ENCODE measurements around the gene SGPL1. TPM values are rescaled to one million over a fixed set of nuclear protein-coding genes. Genes with fewer than 3 reads are reported as not detected.

The SGPL1 gene
- total RNA-seq, 1 experiment from 2014 or later, result 41.4 TPM

DNA sequence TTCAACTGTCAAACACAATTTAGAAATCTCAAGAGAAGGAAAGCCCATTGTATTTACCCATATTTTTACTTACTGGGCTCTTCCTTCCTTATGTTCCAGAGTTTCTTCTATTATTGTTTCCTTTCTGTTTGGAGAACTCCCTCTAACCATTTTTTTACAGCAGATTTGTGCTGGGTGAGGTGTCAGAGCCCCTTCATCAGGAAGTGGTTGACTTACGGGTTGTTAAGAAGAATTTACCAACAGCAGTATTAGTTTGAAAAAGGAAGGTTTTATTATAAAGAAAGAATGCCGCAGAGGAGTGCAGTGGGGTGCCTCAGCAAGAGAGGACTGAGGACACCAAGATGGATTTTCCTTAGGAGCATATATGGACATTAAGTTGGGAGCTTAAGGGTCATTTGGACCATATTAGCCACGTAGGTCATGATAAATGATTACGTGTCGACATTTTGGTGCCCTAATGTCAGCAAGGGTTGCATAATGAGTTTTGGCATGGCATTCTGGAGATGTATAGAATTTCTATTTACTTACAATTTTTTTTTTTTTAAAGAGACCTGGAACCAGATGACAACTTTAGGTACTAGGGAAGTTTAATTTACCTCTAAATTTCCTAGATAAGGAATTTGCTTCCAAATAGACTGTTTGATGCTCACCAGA lies 24.2 kb upstream of the SGPL1 start:
- Histone ChIP-seq H3K4me3 (no peak overlapping the region), H3K27me3 (no peaks in the 10 kb centered on the region), H3K27ac (no peak overlapping the region), H3K9me3 (replicated peaks) (no peaks in the 10 kb centered on the region), H3K4me1 (no peaks in the 10 kb centered on the region), H3K36me3 (no peaks in the 10 kb centered on the region)
- DNase-seq, result no peak

- no peak overlapping the region for H3K27ac ChIP-seq
- no peaks in the 10 kb centered on the region for H3K27me3 ChIP-seq
- no peaks in the 10 kb centered on the region for H3K36me3 ChIP-seq
- H3K4me1 ChIP-seq, result no peaks in the 10 kb centered on the region
- no peak overlapping the region for H3K4me3 ChIP-seq
- H3K9me3 ChIP-seq (replicated peaks), result no peaks in the 10 kb centered on the region
- DNase-seq, result no peak
These were observed 20.1 kb upstream of the SGPL1 start for GRCh38 chr10:70795613-70796012.

- no peak for DNase-seq
- Histone ChIP-seq H3K27ac (no peak overlapping the region), H3K4me1 (no peaks in the 10 kb centered on the region), H3K27me3 (no peaks in the 10 kb centered on the region), H3K4me3 (no peak overlapping the region), H3K36me3 (no peaks in the 10 kb centered on the region), H3K9me3 (replicated peaks) (no peaks in the 10 kb centered on the region)
These were observed 17.9 kb upstream of the SGPL1 start for GRCh38 chr10:70797840-70798239.

GRCh38 chr10:70799124-70799523 lies 16.6 kb upstream of the SGPL1 start:
- no peaks in the 10 kb centered on the region for H3K4me1 ChIP-seq
- no peak overlapping the region for H3K27ac ChIP-seq
- H3K9me3 ChIP-seq (replicated peaks), result no peaks in the 10 kb centered on the region
- no peaks in the 10 kb centered on the region for H3K36me3 ChIP-seq
- no peak overlapping the region for H3K4me3 ChIP-seq
- no peak for DNase-seq
- no peaks in the 10 kb centered on the region for H3K27me3 ChIP-seq

- no peaks in the 10 kb centered on the region for H3K36me3 ChIP-seq
- peaks cover 13% of the 10 kb centered on the region for H3K4me1 ChIP-seq
- no peak overlapping the region for H3K4me3 ChIP-seq
- H3K27ac ChIP-seq, result no peak overlapping the region
- DNase-seq, result no peak
- no peaks in the 10 kb centered on the region for H3K9me3 ChIP-seq (replicated peaks)
- no peaks in the 10 kb centered on the region for H3K27me3 ChIP-seq
These were observed 13.9 kb upstream of the SGPL1 start for GRCh38 chr10:70801854-70802253.

GRCh38 chr10:70803775-70804420 lies 11.8 kb upstream of the SGPL1 start:
- Histone ChIP-seq H3K4me1 (peaks cover 13% of the 10 kb centered on the region), H3K4me3 (no peak overlapping the region), H3K9me3 (replicated peaks) (no peaks in the 10 kb centered on the region), H3K27ac (no peak overlapping the region), H3K27me3 (no peaks in the 10 kb centered on the region), H3K36me3 (no peaks in the 10 kb centered on the region)
- no peak for DNase-seq

DNA sequence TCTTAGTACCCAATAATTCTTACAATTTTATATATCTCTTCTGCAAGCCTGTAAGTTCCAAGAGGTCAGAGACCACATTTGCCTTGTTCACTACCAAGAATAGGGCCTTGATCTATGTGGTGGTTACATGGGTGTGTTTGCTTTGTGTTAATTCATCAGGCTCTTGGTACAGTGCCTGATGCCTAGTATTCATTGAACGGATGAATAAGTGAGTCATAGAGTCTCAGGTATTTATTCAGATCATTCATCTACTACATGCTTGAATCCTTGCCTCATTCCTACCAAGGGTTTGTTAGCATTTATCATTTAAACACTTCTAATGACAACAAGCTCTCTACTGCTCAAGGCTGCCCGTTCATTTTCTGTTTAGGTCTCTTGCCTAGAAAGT lies 11.3 kb upstream of the SGPL1 start:
- no peak for DNase-seq
- H3K27me3 ChIP-seq, result no peaks in the 10 kb centered on the region
- no peak overlapping the region for H3K4me3 ChIP-seq
- peaks cover 13% of the 10 kb centered on the region for H3K4me1 ChIP-seq
- no peak overlapping the region for H3K27ac ChIP-seq
- H3K9me3 ChIP-seq (replicated peaks), result no peaks in the 10 kb centered on the region
- H3K36me3 ChIP-seq, result no peaks in the 10 kb centered on the region

GRCh38 chr10:70805619-70806215 lies 10.0 kb upstream of the SGPL1 start:
- Histone ChIP-seq H3K4me1 (peaks cover 13% of the 10 kb centered on the region), H3K9me3 (replicated peaks) (no peaks in the 10 kb centered on the region), H3K4me3 (no peak overlapping the region), H3K27me3 (no peaks in the 10 kb centered on the region), H3K36me3 (no peaks in the 10 kb centered on the region), H3K27ac (no peak overlapping the region)
- peak; percentile 32 to 50 for DNase-seq

DNA sequence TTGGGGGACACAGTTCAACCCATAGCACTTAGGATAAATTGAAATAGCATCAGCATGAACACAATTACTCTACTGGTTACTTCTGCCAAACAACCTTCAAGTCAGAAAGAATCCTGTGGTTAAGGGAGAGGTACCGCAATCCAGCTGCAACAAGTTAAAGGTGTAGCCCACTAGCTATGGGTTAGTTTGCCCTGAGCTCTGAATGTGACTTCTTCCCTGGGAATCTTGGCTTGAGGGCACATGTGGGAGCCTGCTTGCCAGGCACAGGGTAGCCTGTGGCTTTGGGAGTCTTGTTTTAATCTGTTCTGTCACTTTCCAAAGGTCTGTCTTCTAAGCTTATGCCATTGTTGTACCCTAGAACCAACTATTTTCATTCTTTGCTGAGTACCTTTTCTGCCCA lies 8.9 kb upstream of the SGPL1 start:
- no peak overlapping the region for H3K27ac ChIP-seq
- peaks cover 13% of the 10 kb centered on the region for H3K4me1 ChIP-seq
- no peak for DNase-seq

GRCh38 chr10:70807556-70807955 lies 8.2 kb upstream of the SGPL1 start:
- no peaks in the 10 kb centered on the region for H3K9me3 ChIP-seq (replicated peaks)
- no peaks in the 10 kb centered on the region for H3K27me3 ChIP-seq
- no peak overlapping the region for H3K27ac ChIP-seq
- no peak for DNase-seq
- H3K4me1 ChIP-seq, result peaks cover 13% of the 10 kb centered on the region
- no peaks in the 10 kb centered on the region for H3K36me3 ChIP-seq
- no peak overlapping the region for H3K4me3 ChIP-seq

More for the DNA sequence above, 8.9 kb upstream of the SGPL1 start:
- Histone ChIP-seq H3K27me3 (no peaks in the 10 kb centered on the region), H3K36me3 (no peaks in the 10 kb centered on the region), H3K4me3 (no peak overlapping the region), H3K9me3 (replicated peaks) (no peaks in the 10 kb centered on the region)

GRCh38 chr10:70809011-70809611 lies 6.6 kb upstream of the SGPL1 start:
- H3K9me3 ChIP-seq (replicated peaks), result no peaks in the 10 kb centered on the region
- no peak overlapping the region for H3K27ac ChIP-seq
- peaks cover 13% of the 10 kb centered on the region for H3K4me1 ChIP-seq
- H3K27me3 ChIP-seq, result no peaks in the 10 kb centered on the region
- no peak overlapping the region for H3K4me3 ChIP-seq
- no peak for DNase-seq
- no peaks in the 10 kb centered on the region for H3K36me3 ChIP-seq

DNA sequence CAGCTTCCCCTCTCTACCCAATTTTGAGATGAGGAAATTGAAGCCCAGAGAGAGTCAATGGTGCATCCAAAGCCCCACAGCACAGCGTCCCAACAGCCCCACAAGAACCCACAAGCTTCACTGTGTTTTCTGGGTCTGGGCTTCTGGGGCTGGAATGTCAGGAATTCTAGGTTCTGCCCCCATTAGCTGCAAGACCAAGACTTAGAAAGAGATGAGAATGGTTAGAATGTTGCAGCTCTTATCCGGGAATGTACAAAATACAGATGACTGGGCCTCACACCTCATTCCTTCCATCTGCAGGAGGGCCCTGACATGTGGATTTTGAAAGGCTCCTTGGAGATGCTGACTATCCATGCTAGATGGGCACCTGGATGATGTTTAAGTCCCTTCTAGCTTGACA lies 6.0 kb upstream of the SGPL1 start:
- peaks cover 13% of the 10 kb centered on the region for H3K4me1 ChIP-seq
- no peaks in the 10 kb centered on the region for H3K36me3 ChIP-seq
- no peak overlapping the region for H3K4me3 ChIP-seq
- no peaks in the 10 kb centered on the region for H3K9me3 ChIP-seq (replicated peaks)
- no peak for DNase-seq
- H3K27ac ChIP-seq, result no peak overlapping the region
- no peaks in the 10 kb centered on the region for H3K27me3 ChIP-seq

- Histone ChIP-seq H3K27ac (no peak overlapping the region), H3K9me3 (replicated peaks) (no peaks in the 10 kb centered on the region), H3K27me3 (no peaks in the 10 kb centered on the region), H3K4me1 (peaks cover 6% of the 10 kb centered on the region), H3K36me3 (no peaks in the 10 kb centered on the region), H3K4me3 (no peak overlapping the region)
- no peak for DNase-seq
These were observed 4.8 kb upstream of the SGPL1 start for GRCh38 chr10:70810967-70811366.

DNA sequence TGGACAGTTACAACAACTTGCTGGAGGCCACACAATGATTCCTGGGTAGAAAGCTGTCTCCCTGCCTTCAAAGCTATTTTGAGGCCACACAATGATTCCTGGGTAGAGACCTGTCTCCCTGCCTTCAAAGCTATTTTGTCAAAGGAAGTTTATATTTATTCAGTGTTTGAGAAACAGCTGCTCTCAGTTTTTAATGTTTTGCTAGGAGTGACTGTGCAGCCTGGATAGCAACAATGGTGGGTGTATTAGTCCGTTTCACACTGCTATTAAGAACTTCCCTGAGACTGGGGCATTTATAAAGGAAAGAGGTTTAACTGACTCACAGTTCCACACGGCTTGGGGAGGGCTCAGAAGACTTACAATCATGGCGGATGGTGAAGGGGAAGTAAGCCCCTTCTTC lies 3.9 kb upstream of the SGPL1 start:
- H3K4me1 ChIP-seq, result no peaks in the 10 kb centered on the region
- H3K27ac ChIP-seq, result no peak overlapping the region
- H3K9me3 ChIP-seq (replicated peaks), result no peaks in the 10 kb centered on the region
- no peaks in the 10 kb centered on the region for H3K27me3 ChIP-seq
- H3K36me3 ChIP-seq, result no peaks in the 10 kb centered on the region
- DNase-seq, result peak in 1 of 2 experiments; percentile 24
- H3K4me3 ChIP-seq, result no peak overlapping the region

- Histone ChIP-seq H3K27me3 (no peaks in the 10 kb centered on the region), H3K27ac (no peak overlapping the region), H3K4me3 (no peak overlapping the region), H3K9me3 (replicated peaks) (no peaks in the 10 kb centered on the region), H3K36me3 (peaks cover 4% of the 10 kb centered on the region; the same call in 1 of the 2 replicates), H3K4me1 (no peaks in the 10 kb centered on the region)
- DNase-seq, result no peak
These were observed 2.9 kb upstream of the SGPL1 start for GRCh38 chr10:70812814-70813213.
